Keratinocyte (primary cell): ENCODE data around the gene MED12L. TPM values are rescaled to one million over a fixed set of nuclear protein-coding genes. Genes with fewer than 3 reads are reported as not detected.

ENCODE experiments used
- DNase-seq: peaks from one replicate; pipeline ENCODE4 v3.0.0-alpha.2; 2011; ENCODE audit warnings: low read depth, missing footprints, low spot score
- FAIRE-seq: peaks from 2 replicates; lab custom pipeline; 2011; peaks lifted over from hg19 to GRCh38; lab: Jason Lieb, UNC
- H2AFZ ChIP-seq: 2 replicates; pipeline ENCODE4 v1.6.0; 2012; ENCODE audit warnings: low read length, control low read depth, inconsistent platforms; ENCODE audit not compliant: control insufficient read depth
- H3K27ac ChIP-seq: 2 replicates; pipeline ENCODE4 v1.5.1; 2011; ENCODE audit warnings: low read length; ENCODE audit not compliant: control insufficient read depth, insufficient read depth
- H3K27me3 ChIP-seq: 3 replicates; pipeline ENCODE4 v1.6.0; 2011; ENCODE audit warnings: low read length; ENCODE audit not compliant: control insufficient read depth, insufficient read depth; ENCODE audit errors: extremely low read depth
- H3K36me3 ChIP-seq, 2 experiments: 2 replicates in 1 of 2; 3 replicates in 1 of 2; pipeline ENCODE4 v1.5.1; 2011; ENCODE audit warnings: low read length in 2 of 2, mild to moderate bottlenecking in 1 of 2; ENCODE audit not compliant: control insufficient read depth in 2 of 2, insufficient read depth in 2 of 2; ENCODE audit errors: extremely low read depth in 1 of 2
- H3K4me1 ChIP-seq: 3 replicates; pipeline ENCODE4 v1.5.1; 2011; ENCODE audit warnings: low read length; ENCODE audit not compliant: control insufficient read depth, insufficient read depth; ENCODE audit errors: extremely low read depth
- H3K4me2 ChIP-seq: 3 replicates; pipeline ENCODE4 v1.6.0; 2011; ENCODE audit warnings: low read depth, low read length; ENCODE audit not compliant: control insufficient read depth, insufficient read depth; ENCODE audit errors: extremely low read depth
- H3K4me3 ChIP-seq, 3 experiments: fragments of 200-600 bp in 1 of 3; sonication (generic) in 1 of 3; 2 replicates in 2 of 3; 3 replicates in 1 of 3; pipeline ENCODE4 v1.5.1; 2011 to 2016; ENCODE audit warnings: low read length in 3 of 3, mild to moderate bottlenecking in 3 of 3, control low read depth in 2 of 3, inconsistent platforms in 1 of 3, low read depth in 1 of 3, mixed read lengths in 1 of 3, mixed run types in 1 of 3, moderate library complexity in 1 of 3; ENCODE audit not compliant: control insufficient read depth in 2 of 3, insufficient read depth in 2 of 3; ENCODE audit errors: extremely low read depth in 1 of 3
- H3K79me2 ChIP-seq: 2 replicates; pipeline ENCODE4 v1.6.0; 2012; ENCODE audit warnings: low read length; ENCODE audit not compliant: control insufficient read depth, insufficient read depth
- H3K9ac ChIP-seq: 3 replicates; pipeline ENCODE4 v1.6.0; 2011; ENCODE audit warnings: low read length; ENCODE audit not compliant: control insufficient read depth, insufficient read depth; ENCODE audit errors: extremely low read depth
- H3K9me1 ChIP-seq: 3 replicates; pipeline ENCODE4 v1.6.0; 2011; ENCODE audit warnings: low read length; ENCODE audit not compliant: control insufficient read depth, insufficient read depth; ENCODE audit errors: extremely low read depth
- H3K9me3 ChIP-seq: 2 replicates; pipeline ENCODE4 v1.5.1; 2012; ENCODE audit warnings: low read depth, low read length; ENCODE audit not compliant: control insufficient read depth
- H4K20me1 ChIP-seq: 3 replicates; pipeline ENCODE4 v1.6.0; 2011; ENCODE audit warnings: low read length; ENCODE audit not compliant: control insufficient read depth, insufficient read depth; ENCODE audit errors: extremely low read depth
- CTCF ChIP-seq, 3 experiments: IDR thresholded peaks in 1 of 3; conservative IDR thresholded peaks in 1 of 3; optimal IDR thresholded peaks in 1 of 3; 2 replicates in 2 of 3; 3 replicates in 1 of 3; pipeline versions ENCODE3 to v1.5.1; 2011; ENCODE audit warnings: low read length in 3 of 3, mild to moderate bottlenecking in 3 of 3, moderate library complexity in 2 of 3, control low read depth in 1 of 3, inconsistent platforms in 1 of 3; ENCODE audit not compliant: insufficient read depth in 2 of 3; ENCODE audit errors: extremely low read depth in 1 of 3
- EZH2 ChIP-seq: IDR thresholded peaks from one replicate; pipeline ENCODE4 v1.6.1; 2012; ENCODE audit warnings: inconsistent platforms, mild to moderate bottlenecking, low read length, moderate library complexity
- dilution Hi-C: fragments of 300-500 bp; cut with MboI; formaldehyde crosslinking; loops from one replicate; pipeline ENCODE4 v1.7.0; 2020; ENCODE audit warnings: low sequenced_read_pairs; ENCODE audit not compliant: extremely low pct_ligation_motif_present
- polyA plus RNA-seq, 5 experiments: library from polyadenylated mRNA; depleted of rRNA in 3 of 5; stranded (reverse) in 3 of 5; stranded (forward) in 1 of 5; unstranded in 1 of 5; fragments of >200 nt; gene quantifications; 1 replicate in 1 of 5; 2 replicates in 3 of 5; 3 replicates in 1 of 5; pipeline versions ENCODE4 v1.2.1 to v1.2.3, GENCODE V29; 2011 to 2012; ENCODE audit warnings: missing spikeins in 2 of 5, low read depth in 1 of 5, low replicate concordance in 1 of 5

The MED12L gene
- polyA plus RNA-seq, 1 donor (not counting 4 experiments of a cell fraction or from before 2014, with no cell fraction given) = 0.04 TPM

GRCh38 chr3:151198849-151199248, 113.4 kb downstream of the MED12L start:
- no peaks in the 10 kb centered on the region for H3K9me3 ChIP-seq
- dilution Hi-C loops = no loop called here
- DNase-seq = no peak
- H3K9ac ChIP-seq = no peak overlapping the region
- no peaks in the 10 kb centered on the region for H3K27me3 ChIP-seq
- H3K36me3 ChIP-seq = no peaks in the 10 kb centered on the region
- H3K4me2 ChIP-seq = no peak overlapping the region
- peak overlapping the region; percentile 3 for H2AFZ ChIP-seq
- TF ChIP-seq CTCF (optimal IDR thresholded peaks at IDR 0.05 in 1 of 3, IDR thresholded peaks at IDR 0.05 in 1 of 3, conservative IDR thresholded peaks at IDR 0.05 in 1 of 3; ENCODE audit: extremely low read depth in 1 of 3, insufficient read depth in 2 of 3, low read length in 3 of 3) (no peak), EZH2 (no peak)
- H3K4me3 ChIP-seq = no peak overlapping the region
- no peaks in the 10 kb centered on the region for H4K20me1 ChIP-seq
- no peaks in the 10 kb centered on the region for H3K4me1 ChIP-seq
- H3K79me2 ChIP-seq = no peaks in the 10 kb centered on the region
- no peak overlapping the region for H3K27ac ChIP-seq
- FAIRE-seq = no peak
- no peaks in the 10 kb centered on the region for H3K9me1 ChIP-seq

- no peak for TF ChIP-seq EZH2
- no peak for TF ChIP-seq CTCF (optimal IDR thresholded peaks at IDR 0.05 in 1 of 3, IDR thresholded peaks at IDR 0.05 in 1 of 3, conservative IDR thresholded peaks at IDR 0.05 in 1 of 3; ENCODE audit: extremely low read depth in 1 of 3, insufficient read depth in 2 of 3, low read length in 3 of 3)
- dilution Hi-C loops = no loop called here
- Histone ChIP-seq H3K27me3 (no peaks in the 10 kb centered on the region), H3K27ac (no peak overlapping the region), H3K9me3 (no peaks in the 10 kb centered on the region), H3K36me3 (no peaks in the 10 kb centered on the region), H3K4me2 (no peak overlapping the region), H3K4me1 (no peaks in the 10 kb centered on the region), H3K4me3 (no peak overlapping the region), H3K9ac (no peak overlapping the region), H3K9me1 (no peaks in the 10 kb centered on the region), H4K20me1 (no peaks in the 10 kb centered on the region), H2AFZ (no peak overlapping the region), H3K79me2 (no peaks in the 10 kb centered on the region)
- peak; percentile 59 for FAIRE-seq
- no peak for DNase-seq
Measured at GRCh38 chr3:151199554-151200438, 114.3 kb downstream of the MED12L start.
